ENCODE measurements around the gene TIGD7. TPM values are rescaled to one million over a fixed set of nuclear protein-coding genes. Genes with fewer than 3 reads are reported as not detected.

The TIGD7 gene
- total RNA-seq, 2 donors from 2014 or later, result 5.0 to 5.4 TPM

DNA sequence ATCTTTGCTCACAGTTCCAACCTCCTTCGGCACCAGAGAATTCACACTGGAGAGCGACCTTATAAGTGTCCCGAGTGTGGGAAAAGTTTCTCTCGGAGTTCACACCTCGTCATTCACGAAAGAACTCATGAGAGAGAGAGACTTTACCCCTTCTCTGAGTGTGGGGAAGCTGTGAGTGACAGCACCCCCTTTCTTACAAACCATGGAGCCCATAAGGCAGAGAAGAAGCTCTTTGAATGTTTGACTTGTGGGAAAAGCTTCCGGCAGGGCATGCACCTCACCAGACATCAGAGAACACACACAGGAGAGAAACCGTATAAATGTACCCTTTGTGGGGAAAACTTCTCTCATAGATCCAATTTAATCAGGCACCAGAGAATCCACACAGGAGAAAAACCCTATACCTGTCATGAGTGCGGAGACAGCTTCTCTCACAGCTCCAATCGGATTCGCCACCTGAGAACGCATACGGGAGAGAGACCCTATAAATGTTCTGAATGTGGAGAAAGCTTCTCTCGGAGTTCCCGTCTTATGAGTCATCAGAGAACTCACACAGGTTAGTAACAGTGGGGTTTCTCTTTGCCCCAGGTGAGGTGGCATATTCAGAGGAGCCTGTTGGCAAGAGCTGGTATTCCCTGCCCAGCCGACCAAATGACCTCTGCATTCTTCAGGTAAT is 15.1 kb downstream of the TIGD7 start:
- no peaks in the 10 kb centered on the region for H3K27me3 ChIP-seq
- H3K4me3 ChIP-seq, result no peak overlapping the region
- DNase-seq (ENCODE audit: low spot score), result no peak
- no peak overlapping the region for H3K27ac ChIP-seq
- TF ChIP-seq CTCF (IDR thresholded peaks at IDR 0.05), result no peak
- peaks cover 32 to 97% of the 10 kb centered on the region in 2 donors for H3K9me3 ChIP-seq
- H3K4me1 ChIP-seq, result peaks cover 0 to 11% of the 10 kb centered on the region in 2 donors
- peaks cover 78% of the 10 kb centered on the region for H3K36me3 ChIP-seq

DNA sequence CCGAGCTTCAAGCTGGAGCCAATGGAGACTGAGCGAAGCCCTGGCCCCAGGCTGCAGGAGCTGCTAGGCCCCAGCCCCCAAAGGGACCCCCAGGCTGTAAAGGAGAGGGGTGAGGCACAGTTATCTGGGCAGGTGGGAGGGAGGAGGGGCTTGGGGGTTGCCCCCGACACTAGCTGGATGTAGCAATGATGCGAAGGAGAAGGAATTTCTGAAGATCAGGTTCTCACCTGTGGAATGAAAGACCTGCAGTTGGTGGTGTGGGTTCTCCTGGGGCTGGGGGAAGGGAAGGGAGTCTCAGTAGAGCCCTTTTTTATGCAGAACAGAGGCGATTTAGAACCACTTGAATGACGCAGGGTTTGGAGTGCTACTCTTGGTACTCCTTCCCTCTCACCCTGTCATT is 20.1 kb downstream of the TIGD7 start:
- H3K27me3 ChIP-seq, result no peaks in the 10 kb centered on the region
- H3K4me3 ChIP-seq, result no peak overlapping the region
- peaks cover 0 to 33% of the 10 kb centered on the region in 2 donors for H3K4me1 ChIP-seq
- peaks cover 43% of the 10 kb centered on the region for H3K36me3 ChIP-seq
- no peak for TF ChIP-seq CTCF (IDR thresholded peaks at IDR 0.05)
- no peak overlapping the region for H3K27ac ChIP-seq
- peaks cover 20 to 49% of the 10 kb centered on the region in 2 donors for H3K9me3 ChIP-seq
- DNase-seq (ENCODE audit: low spot score), result no peak

DNA sequence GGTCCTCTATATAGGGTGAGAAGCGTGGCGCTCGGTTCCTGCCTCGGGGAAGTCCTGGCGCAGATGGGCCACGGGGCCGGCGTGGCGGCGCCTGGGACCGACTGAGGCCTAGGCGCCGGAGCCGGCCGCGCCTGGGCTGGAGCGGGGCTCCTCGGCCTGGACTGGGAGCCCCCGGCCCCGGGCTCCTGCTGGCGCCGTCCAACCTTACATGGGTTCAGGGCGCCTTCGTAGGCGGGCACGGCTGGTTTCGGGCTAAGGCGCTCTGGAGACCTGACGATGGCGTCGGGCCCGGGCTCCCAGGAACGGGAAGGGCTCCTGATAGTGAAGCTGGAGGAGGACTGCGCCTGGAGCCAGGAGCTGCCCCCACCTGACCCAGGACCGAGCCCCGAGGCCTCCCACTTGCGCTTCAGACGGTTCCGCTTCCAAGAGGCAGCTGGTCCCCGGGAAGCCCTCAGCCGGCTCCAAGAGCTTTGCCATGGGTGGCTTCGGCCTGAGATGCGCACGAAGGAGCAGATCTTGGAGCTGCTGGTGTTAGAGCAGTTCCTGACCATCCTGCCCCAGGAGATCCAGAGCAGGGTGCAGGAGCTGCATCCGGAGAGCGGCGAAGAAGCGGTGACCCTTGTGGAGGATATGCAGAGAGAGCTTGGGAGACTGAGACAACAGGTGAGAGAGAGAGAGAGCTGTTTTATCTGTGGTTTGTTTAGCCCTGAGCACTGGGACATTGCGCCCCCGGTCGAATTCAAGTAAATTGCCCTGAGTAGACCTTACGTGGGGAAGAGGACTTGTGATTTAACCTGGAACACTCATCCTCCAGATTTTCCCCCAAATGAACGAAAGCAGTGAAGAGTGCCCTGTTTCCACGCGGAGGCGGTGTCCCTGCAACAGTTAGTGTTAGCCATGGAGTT is 21.4 kb downstream of the TIGD7 start:
- no peak for DNase-seq (ENCODE audit: low spot score)
- Histone ChIP-seq H3K4me1 (peaks cover 0 to 33% of the 10 kb centered on the region in 2 donors), H3K36me3 (peaks cover 30% of the 10 kb centered on the region), H3K4me3 (peak overlapping the region; percentile 92), H3K27ac (peak overlapping the region; percentile 94 to 99), H3K9me3 (peaks cover 7 to 36% of the 10 kb centered on the region in 2 donors), H3K27me3 (no peaks in the 10 kb centered on the region)
- TF ChIP-seq CTCF (IDR thresholded peaks at IDR 0.05), result no peak

GRCh38 chr16:3282730-3283542 is 22.3 kb downstream of the TIGD7 start, which contains the start of gene ZNF263:
ZNF263 (plus strand) TSS chr16:3283491; CDS start chr16:3283819, 328 bp downstream.
- peaks cover 0 to 27% of the 10 kb centered on the region in 2 donors for H3K9me3 ChIP-seq
- no peak for TF ChIP-seq CTCF (IDR thresholded peaks at IDR 0.05)
- peak; percentile 98 for DNase-seq (ENCODE audit: low spot score)
- H3K27ac ChIP-seq, result peak within 1 kb of the TSS; percentile 94 to 99
- peaks cover 22% of the 10 kb centered on the region for H3K36me3 ChIP-seq
- H3K4me1 ChIP-seq, result peaks cover 0 to 33% of the 10 kb centered on the region in 2 donors
- H3K4me3 ChIP-seq, result peak within 1 kb of the TSS; percentile 92
- H3K27me3 ChIP-seq, result no peaks in the 10 kb centered on the region

DNA sequence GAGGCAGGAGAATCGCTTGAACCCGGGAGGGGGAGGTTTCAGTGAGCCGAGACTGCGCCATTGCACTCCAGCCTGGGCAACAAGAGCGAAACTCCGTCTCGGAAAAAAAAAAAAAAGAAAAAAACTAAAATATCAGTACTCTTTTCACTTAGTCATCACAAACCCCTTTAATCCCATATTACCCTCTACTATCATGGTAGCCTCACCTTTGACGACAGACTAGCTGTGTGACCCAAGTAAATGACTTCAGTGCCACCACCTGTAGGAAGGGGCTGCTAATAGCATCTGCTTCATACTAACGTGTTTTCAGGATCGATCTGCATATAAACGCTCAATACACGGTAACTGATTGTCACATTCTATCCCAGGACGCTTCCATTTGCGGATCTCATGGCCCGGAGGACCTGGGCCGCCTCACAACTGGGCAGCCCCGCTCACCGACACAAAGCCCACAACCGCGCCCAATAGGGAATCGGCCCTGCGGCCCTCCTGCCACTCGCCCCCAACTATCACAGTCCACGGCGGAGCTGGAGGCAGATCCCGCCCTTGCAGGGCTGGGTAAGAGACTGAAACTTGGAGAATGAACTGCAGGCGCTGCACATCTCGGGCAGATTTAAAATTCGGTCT is 23.0 kb downstream of the TIGD7 start:
- no peak for TF ChIP-seq CTCF (IDR thresholded peaks at IDR 0.05)
- H3K4me1 ChIP-seq, result peaks cover 0 to 33% of the 10 kb centered on the region in 2 donors
- H3K9me3 ChIP-seq, result peaks cover 0 to 20% of the 10 kb centered on the region in 2 donors
- DNase-seq (ENCODE audit: low spot score), result peak; percentile 63
- H3K36me3 ChIP-seq, result peaks cover 16% of the 10 kb centered on the region
- peak overlapping the region; percentile 94 to 99 for H3K27ac ChIP-seq
- peak overlapping the region; percentile 92 for H3K4me3 ChIP-seq
- no peaks in the 10 kb centered on the region for H3K27me3 ChIP-seq

Data from right atrium auricular region (tissue), 2 donors.